ENCODE data around the gene PDE4C. TPM values are rescaled to one million over a fixed set of nuclear protein-coding genes. Genes with fewer than 3 reads are reported as not detected.

The PDE4C gene
- total and polyA plus RNA-seq, 2 experiments from 2014 or later, result 0.10 to 0.43 TPM

DNA sequence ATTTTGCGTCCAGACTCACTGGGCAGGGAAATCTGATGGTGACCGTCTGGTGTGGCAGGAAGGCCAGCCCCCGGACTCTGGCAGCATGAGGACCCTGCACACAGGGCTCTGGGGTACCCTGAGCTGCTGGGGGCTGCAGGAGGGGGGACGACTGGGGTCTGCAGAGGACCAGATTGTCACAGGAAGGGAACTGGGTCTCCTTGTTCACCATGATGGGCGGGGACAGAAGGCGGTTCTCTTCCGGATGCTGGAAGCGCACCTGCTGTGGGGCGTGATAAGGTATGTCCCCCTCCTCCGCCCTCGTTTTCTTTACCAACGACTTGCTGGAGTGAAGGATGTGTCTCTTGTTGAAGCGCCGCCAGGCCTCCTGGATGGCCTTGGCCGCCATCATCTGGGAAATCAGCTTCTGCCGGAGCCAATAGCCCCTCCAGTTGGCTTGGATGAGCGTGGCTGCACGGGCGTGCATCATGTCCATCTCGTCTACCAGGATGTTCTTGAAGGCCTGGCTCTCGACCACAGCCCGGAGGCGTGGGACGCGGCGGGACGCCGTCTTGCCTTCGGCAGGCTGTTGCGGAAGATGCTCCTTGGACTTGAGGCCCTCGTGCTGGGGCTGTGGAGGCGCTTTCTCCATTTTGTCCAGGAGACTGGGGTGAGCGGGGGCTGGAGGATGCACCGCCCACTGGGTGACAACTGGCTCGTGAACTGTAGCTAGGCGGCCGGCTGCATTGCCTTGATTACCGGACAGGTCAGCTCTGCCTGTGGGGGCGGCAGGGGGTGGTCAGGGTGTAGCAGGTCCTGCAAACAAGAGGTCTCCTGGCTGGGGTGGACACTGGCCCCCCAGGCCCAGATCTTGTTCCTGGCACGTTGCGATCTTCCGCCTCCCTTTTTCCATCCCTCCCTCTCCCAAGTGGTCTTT lies 40.8 kb upstream of the PDE4C start:
- Histone ChIP-seq H3K4me2 (no peak overlapping the region), H3K9me2 (replicated peaks; ENCODE audit: insufficient read depth) (no peaks in the 10 kb centered on the region), H3K4me3 (no peak overlapping the region), H4K20me1 (ENCODE audit: insufficient read depth, poor library complexity, severe bottlenecking) (peaks cover 5% of the 10 kb centered on the region), H3K79me2 (no peaks in the 10 kb centered on the region), H3K36me3 (replicated peaks; ENCODE audit: insufficient read depth, low read depth) (no peaks in the 10 kb centered on the region), H3K9me3 (ENCODE audit: low read depth) (no peaks in the 10 kb centered on the region), H2AFZ (no peak overlapping the region), H3K27ac (no peak overlapping the region), H3K4me1 (ENCODE audit: insufficient read depth) (no peaks in the 10 kb centered on the region), H3K27me3 (no peaks in the 10 kb centered on the region)
- TF ChIP-seq EZH2 (IDR thresholded peaks at IDR 0.05; ENCODE audit: borderline replicate concordance) (no peak), EZH2phosphoT487 (IDR thresholded peaks at IDR 0.05; ENCODE audit: low read depth, severe bottlenecking, unreplicated experiment) (no peak), CTCF (IDR thresholded peaks at IDR 0.05; ENCODE audit: poor library complexity) (no peak)
- DNase-seq (ENCODE audit: low spot score), result no peak
- WGBS (ENCODE audit: low lambda C conversion rate, missing lambda C conversion rate), result 94% methylated on average over 38 of the region's 42 CpGs

- no peak overlapping the region for H3K27ac ChIP-seq
- H2AFZ ChIP-seq, result no peak overlapping the region
- no peak for DNase-seq (ENCODE audit: low spot score)
- 97% methylated on average over 7 of the region's 7 CpGs for WGBS (ENCODE audit: low lambda C conversion rate, missing lambda C conversion rate)
- H3K36me3 ChIP-seq (replicated peaks; ENCODE audit: insufficient read depth, low read depth), result no peaks in the 10 kb centered on the region
- no peak overlapping the region for H3K4me2 ChIP-seq
- H3K4me3 ChIP-seq, result no peak overlapping the region
- H4K20me1 ChIP-seq (ENCODE audit: insufficient read depth, poor library complexity, severe bottlenecking), result no peaks in the 10 kb centered on the region
- no peaks in the 10 kb centered on the region for H3K4me1 ChIP-seq (ENCODE audit: insufficient read depth)
- H3K9me3 ChIP-seq (ENCODE audit: low read depth), result no peaks in the 10 kb centered on the region
- TF ChIP-seq EZH2 (IDR thresholded peaks at IDR 0.05; ENCODE audit: borderline replicate concordance), result no peak
- TF ChIP-seq EZH2phosphoT487 (IDR thresholded peaks at IDR 0.05; ENCODE audit: low read depth, severe bottlenecking, unreplicated experiment), result no peak
- TF ChIP-seq CTCF (IDR thresholded peaks at IDR 0.05; ENCODE audit: poor library complexity), result no peak
- no peaks in the 10 kb centered on the region for H3K79me2 ChIP-seq
- no peaks in the 10 kb centered on the region for H3K9me2 ChIP-seq (replicated peaks; ENCODE audit: insufficient read depth)
- no peaks in the 10 kb centered on the region for H3K27me3 ChIP-seq
Measured at GRCh38 chr19:18265582-18265981, 39.3 kb upstream of the PDE4C start.

- Histone ChIP-seq H3K27me3 (no peaks in the 10 kb centered on the region), H4K20me1 (ENCODE audit: insufficient read depth, poor library complexity, severe bottlenecking) (no peaks in the 10 kb centered on the region), H3K79me2 (no peaks in the 10 kb centered on the region), H3K9me3 (ENCODE audit: low read depth) (no peaks in the 10 kb centered on the region), H3K4me2 (no peak overlapping the region), H3K4me3 (no peak overlapping the region), H2AFZ (no peak overlapping the region), H3K4me1 (ENCODE audit: insufficient read depth) (no peaks in the 10 kb centered on the region), H3K27ac (no peak overlapping the region), H3K36me3 (replicated peaks; ENCODE audit: insufficient read depth, low read depth) (no peaks in the 10 kb centered on the region), H3K9me2 (replicated peaks; ENCODE audit: insufficient read depth) (no peaks in the 10 kb centered on the region)
- TF ChIP-seq EZH2phosphoT487 (IDR thresholded peaks at IDR 0.05; ENCODE audit: low read depth, severe bottlenecking, unreplicated experiment), result no peak
- TF ChIP-seq CTCF (IDR thresholded peaks at IDR 0.05; ENCODE audit: poor library complexity), result no peak
- no peak for TF ChIP-seq EZH2 (IDR thresholded peaks at IDR 0.05; ENCODE audit: borderline replicate concordance)
- DNase-seq (ENCODE audit: low spot score), result no peak
- 98% methylated on average over 23 of the region's 23 CpGs for WGBS (ENCODE audit: low lambda C conversion rate, missing lambda C conversion rate)
Measured at GRCh38 chr19:18264971-18265540, 38.8 kb upstream of the PDE4C start.

All from hepatocyte (in vitro differentiated cells).